Breast epithelium (tissue), 3 donors: ENCODE measurements around the gene CRYBG3.

Experiments used
- CTCF ChIP-seq, 3 donors: fragments of 450-650 bp; IDR thresholded peaks; one replicate each; pipeline ENCODE4 v1.5.1; 2016 to 2017; ENCODE audit warnings: antibody characterized with exemption in 3 of 3, mild to moderate bottlenecking in 3 of 3, moderate library complexity in 3 of 3
- POLR2A ChIP-seq: fragments of 450-650 bp; IDR thresholded peaks from one replicate; pipeline ENCODE4 v1.6.1; 2016; ENCODE audit warnings: antibody characterized with exemption, mild to moderate bottlenecking, moderate library complexity
- POLR2AphosphoS5 ChIP-seq, 3 donors: sonication (generic); formaldehyde crosslinking; IDR thresholded peaks; one replicate each; pipeline ENCODE4 v1.6.1; 2017; ENCODE audit warnings: antibody characterized with exemption in 3 of 3

GRCh38 chr3:97848779-97849178 is 27.0 kb downstream of the CRYBG3 start:
- TF ChIP-seq CTCF (IDR thresholded peaks at IDR 0.05) = no peak
- no peak for TF ChIP-seq POLR2AphosphoS5 (IDR thresholded peaks at IDR 0.05)
- no peak for TF ChIP-seq POLR2A
